HG03460 (cell line): ENCODE results near the gene MYO5B.
A peak's percentile ranks its signal among the peaks of the same experiment; 100 is the strongest.

Experiments
- ATAC-seq: cut with Tn5 transposase; IDR thresholded peaks from one replicate; pipeline ENCODE4 v1.9.1; 2021; ENCODE audit not compliant: unreplicated experiment

MYO5B gene

GRCh38 chr18:50027996-50028395 is 167.0 kb downstream of the MYO5B start:
- no peak for ATAC-seq

DNA sequence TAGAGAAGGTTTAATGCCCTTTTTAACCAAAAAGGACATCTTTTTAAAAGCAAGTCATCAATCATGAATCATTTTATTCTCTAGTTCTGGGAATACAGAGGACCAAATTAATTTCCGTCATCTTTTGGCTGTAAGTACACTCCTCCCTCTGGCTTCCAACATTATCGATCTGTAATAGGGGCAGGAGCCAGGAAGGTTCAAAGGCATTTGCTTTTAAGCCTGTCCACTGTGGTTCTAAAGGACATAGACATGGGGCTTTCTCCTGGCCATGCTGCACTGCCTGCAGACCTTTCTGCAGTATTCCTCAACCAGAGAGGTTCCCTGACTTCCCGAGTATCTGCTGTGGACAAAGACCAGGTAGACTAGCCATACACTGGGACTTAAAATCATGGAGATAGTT is 170.5 kb downstream of the MYO5B start:
- ATAC-seq, result no peak

DNA sequence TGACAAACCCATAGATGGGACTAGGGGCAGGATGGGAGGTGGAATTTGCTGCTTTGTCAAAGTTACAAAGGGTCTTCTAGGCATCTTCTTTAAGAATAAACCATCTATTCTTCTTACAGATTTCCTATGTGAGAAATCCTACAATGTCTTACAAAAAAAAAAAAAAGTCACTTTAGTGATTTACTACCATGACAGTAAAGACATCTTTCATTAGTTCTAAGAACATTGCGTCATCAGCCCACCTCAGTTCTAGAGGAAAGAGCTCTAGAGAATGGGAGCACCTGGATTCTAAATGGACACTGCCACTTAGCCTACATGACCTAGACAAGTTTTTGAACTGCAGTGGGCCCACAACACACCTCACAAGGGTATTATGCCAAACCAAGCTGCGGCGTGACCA is 172.0 kb downstream of the MYO5B start:
- ATAC-seq, result no peak

DNA sequence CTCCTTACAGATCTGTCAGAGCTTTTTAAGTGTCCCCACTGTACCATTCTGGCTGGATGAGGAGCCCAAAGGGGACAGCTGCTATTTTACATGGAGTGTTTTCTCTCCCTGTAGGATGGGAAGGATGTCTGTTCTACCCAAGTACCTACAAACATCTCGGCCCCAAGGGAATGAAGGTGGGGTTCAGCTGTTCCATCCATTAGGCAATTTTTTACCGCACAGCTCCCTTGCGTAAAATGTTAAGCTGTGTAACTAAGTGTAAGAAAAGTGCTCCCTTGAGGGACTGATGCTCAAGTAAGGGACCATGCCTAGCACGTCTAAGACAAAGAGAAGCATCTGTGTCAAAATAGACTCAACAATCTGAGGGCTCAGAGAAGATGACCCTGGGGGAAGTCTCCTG is 180.3 kb downstream of the MYO5B start:
- ATAC-seq, result no peak

GRCh38 chr18:50013363-50014138 is 181.4 kb downstream of the MYO5B start:
- no peak for ATAC-seq

GRCh38 chr18:50011813-50012435 is 183.0 kb downstream of the MYO5B start:
- ATAC-seq, result no peak

- ATAC-seq, result peak; percentile 80
Observed at GRCh38 chr18:50009773-50010335, 185.1 kb downstream of the MYO5B start.

GRCh38 chr18:50008306-50008705 is 186.6 kb downstream of the MYO5B start:
- ATAC-seq, result no peak

DNA sequence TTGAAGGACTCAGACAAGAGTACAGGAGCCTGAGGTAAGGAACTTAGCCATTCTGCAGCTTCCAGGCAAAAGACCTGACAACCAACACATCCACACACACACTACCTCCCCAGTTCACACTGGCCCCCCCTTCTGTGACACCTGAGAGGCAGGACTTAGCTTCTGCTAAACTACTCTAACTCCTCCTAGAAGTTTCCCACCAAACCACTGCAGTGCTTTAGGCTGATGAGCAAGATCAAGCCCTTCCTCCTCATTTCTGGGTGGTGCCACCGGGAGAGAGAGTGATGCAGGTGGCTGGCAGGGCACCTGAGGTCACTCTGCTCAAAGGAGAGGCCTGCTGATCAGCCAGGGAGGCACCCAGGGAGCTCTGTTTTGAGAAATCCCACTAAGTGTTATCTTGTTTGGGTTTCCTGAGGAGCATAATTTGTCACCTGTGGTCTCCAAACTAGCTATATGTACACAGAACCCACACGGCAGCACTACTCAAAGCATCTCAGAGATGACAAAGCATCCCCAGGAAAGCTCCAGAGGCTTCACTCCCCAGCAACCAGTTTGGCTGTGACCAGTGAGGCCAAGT is 188.4 kb downstream of the MYO5B start:
- no peak for ATAC-seq

- ATAC-seq, result no peak
Observed at GRCh38 chr18:50004013-50004412, 190.9 kb downstream of the MYO5B start.

GRCh38 chr18:50002781-50003180 is 192.2 kb downstream of the MYO5B start:
- ATAC-seq, result no peak

- no peak for ATAC-seq
Observed at GRCh38 chr18:50000227-50000626, 194.7 kb downstream of the MYO5B start.

DNA sequence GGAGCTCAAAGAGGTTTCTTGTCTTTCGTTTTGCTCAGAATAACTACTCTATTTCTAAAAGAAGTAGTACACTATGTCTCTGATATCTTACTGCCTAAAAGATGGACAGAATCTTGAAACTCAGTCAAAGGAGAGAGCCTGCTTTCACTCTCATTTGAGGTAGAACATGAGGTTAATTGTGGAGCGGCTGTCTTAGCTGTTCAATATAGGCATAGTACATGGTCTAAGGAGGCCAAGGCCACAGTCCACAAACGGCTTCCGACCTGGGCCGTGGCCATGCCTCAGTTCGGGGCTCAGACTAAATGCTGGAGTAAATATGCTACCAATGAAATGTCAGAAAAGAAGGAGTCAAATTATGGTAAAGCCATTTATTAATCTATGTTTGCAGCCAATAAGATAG is 195.8 kb downstream of the MYO5B start:
- no peak for ATAC-seq

DNA sequence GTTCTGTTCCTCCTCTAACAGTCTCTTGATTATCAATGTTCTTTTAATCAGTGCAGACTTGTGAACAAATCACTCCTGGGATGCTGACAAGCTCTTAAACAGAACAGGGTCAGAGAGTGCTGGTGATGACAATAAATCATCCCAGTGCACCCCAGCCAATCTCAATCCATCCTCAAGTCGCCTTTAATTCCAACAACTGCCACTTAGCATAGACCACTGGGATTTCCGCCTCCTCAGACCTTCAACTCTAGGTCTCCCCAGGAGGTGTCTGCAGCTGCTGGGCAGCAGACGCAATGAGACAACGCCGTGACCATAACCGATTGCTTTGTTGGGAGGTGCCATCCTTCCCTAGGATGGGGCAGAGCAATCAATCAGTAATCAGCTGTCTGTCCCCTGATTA is 197.4 kb downstream of the MYO5B start:
- no peak for ATAC-seq

DNA sequence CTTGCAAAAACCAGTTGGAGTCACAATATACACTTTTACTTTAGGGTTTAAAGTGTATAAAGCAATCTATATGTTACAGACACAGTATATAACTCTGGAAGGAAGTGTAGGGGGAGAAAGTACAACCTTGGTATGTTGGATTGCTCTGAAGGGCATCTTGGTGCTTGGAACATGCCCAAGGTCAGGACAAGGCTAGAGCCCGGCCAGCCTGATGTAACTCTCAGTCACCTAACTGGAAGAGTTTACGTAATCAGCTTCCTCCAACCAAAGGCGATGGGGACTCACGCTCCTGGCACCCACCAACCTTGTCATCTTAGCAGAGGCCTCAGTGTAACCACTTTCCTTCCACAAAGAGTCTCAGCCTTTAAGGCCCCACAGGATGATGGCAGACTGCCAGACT is 200.5 kb downstream of the MYO5B start:
- ATAC-seq, result no peak

DNA sequence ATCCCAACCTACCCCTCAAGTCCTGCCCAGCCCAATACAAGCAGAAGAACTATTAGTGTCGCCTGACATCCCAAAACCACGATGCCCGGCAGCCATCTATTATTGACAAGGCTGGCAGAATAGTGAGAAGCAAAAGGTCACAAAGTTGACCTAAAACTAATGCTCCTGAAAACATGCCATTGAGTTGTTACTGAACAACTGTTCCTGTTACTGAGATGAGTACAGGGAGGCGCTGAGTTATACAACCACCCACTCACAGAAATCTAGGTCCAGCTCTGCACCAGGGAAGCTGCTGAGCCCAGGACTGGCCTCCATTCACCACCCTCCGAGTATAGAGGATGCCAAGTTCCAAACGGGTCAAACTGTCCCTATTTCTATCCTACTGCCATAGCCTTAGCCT is 201.6 kb downstream of the MYO5B start:
- no peak for ATAC-seq

- no peak for ATAC-seq
Observed at GRCh38 chr18:49988733-49989132, 206.2 kb downstream of the MYO5B start.

DNA sequence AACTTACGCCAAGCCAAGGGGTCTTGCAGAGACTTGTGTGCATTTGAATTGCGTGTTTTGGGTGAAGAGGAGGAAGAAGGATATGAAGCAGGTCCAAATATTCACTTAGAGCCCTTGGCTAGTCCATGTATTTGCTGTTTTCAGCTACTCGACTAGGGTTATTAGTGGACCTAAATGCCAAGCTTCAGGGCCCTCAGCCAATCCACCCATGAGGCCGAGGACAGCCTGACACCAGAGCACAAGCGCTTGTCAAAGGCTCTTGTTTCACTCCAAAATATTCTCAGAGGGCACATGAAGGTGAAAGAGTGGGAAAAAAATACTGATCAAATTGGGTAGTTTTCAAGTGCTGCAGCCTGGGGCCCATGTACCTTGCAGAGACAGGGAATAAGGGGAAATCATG is 206.8 kb downstream of the MYO5B start:
- ATAC-seq, result no peak

DNA sequence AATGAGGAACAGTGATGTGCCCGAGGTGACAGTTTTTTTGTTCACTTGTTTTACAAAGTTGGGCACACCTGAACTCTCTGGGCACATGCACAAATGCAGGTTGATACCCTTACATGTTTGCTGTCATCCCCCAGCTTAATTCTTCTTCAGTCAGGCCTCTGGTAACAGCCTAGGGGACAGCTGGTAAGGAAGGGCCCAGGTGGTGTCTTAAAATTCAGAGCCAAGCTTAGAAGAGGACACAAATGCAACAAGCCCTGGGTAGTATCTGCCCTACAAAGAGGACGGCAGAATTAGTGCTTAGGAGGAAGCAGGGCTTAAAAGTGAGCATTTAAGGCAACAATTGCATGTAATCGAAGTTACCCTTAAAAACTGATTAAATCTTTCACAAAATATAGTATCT is 209.7 kb downstream of the MYO5B start:
- ATAC-seq, result no peak

GRCh38 chr18:49980896-49981295 is 214.1 kb downstream of the MYO5B start:
- ATAC-seq, result no peak

- ATAC-seq, result no peak
Observed at GRCh38 chr18:49976795-49977560, 218.0 kb downstream of the MYO5B start.
